HG03064 (cell line): Measurements from ENCODE around the gene SLC35B3.
"Not testable (repeated sequence)": the region's sequence is repeated elsewhere in the genome, so short reads cannot be mapped to it uniquely, and the experiment has no call there.

Experiments used
- ATAC-seq: cut with Tn5 transposase; IDR thresholded peaks from one replicate; pipeline ENCODE4 v1.9.1; 2021; ENCODE audit warnings: low read depth; ENCODE audit not compliant: unreplicated experiment

The SLC35B3 gene

GRCh38 chr6:8415913-8416312 is 19.4 kb downstream of the SLC35B3 start:
- ATAC-seq: no peak

GRCh38 chr6:8415280-8415679 is 20.1 kb downstream of the SLC35B3 start:
- ATAC-seq: no peak

GRCh38 chr6:8414844-8415243 is 20.5 kb downstream of the SLC35B3 start:
- ATAC-seq: no peak

GRCh38 chr6:8405946-8406345 is 29.4 kb downstream of the SLC35B3 start:
- ATAC-seq: not testable (repeated sequence)

- ATAC-seq: no peak
Observed at GRCh38 chr6:8402546-8402945, 32.8 kb downstream of the SLC35B3 start.

GRCh38 chr6:8400663-8401062 is 34.7 kb downstream of the SLC35B3 start:
- ATAC-seq: no peak

GRCh38 chr6:8392569-8392968 is 42.8 kb downstream of the SLC35B3 start:
- ATAC-seq: no peak

- ATAC-seq: no peak
Observed at GRCh38 chr6:8391934-8392333, 43.4 kb downstream of the SLC35B3 start.

- ATAC-seq: no peak
Observed at GRCh38 chr6:8389036-8389818, 46.1 kb downstream of the SLC35B3 start.

- ATAC-seq: no peak
Observed at GRCh38 chr6:8387942-8388437, 47.4 kb downstream of the SLC35B3 start.

- no peak for ATAC-seq
Observed at GRCh38 chr6:8383584-8383983, 51.8 kb downstream of the SLC35B3 start.

- no peak for ATAC-seq
Observed at GRCh38 chr6:8382434-8382833, 52.9 kb downstream of the SLC35B3 start.

- ATAC-seq: no peak
Observed at GRCh38 chr6:8375916-8376315, 59.4 kb downstream of the SLC35B3 start.
